Mesenchymal stem cell (in vitro differentiated cells and primary cell): Measurements from ENCODE around the gene ATP2B3.

Experiments used
- DNase-seq: peaks from one replicate; pipeline ENCODE4 v3.0.0-alpha.2; 2013
- H2AFZ ChIP-seq: one replicate; pipeline ENCODE4 v1.6.1; 2013; ENCODE audit warnings: low read depth, mild to moderate bottlenecking, control low read depth, inconsistent platforms, low read length, moderate library complexity
- H2AK5ac ChIP-seq: 2 replicates; pipeline ENCODE4 v1.6.1; 2013; ENCODE audit warnings: low read length, moderate library complexity, mild to moderate bottlenecking, inconsistent platforms; ENCODE audit not compliant: severe bottlenecking
- H2BK120ac ChIP-seq: one replicate; pipeline ENCODE4 v1.6.1; 2013; ENCODE audit warnings: low read depth, mild to moderate bottlenecking, inconsistent platforms, low read length, moderate library complexity
- H2BK12ac ChIP-seq, 2 experiments: one replicate each; pipeline ENCODE4 v1.6.1; 2013; ENCODE audit warnings: inconsistent platforms in 2 of 2, low read length in 2 of 2, mild to moderate bottlenecking in 2 of 2, moderate library complexity in 2 of 2, control low read depth in 1 of 2
- H2BK15ac ChIP-seq: one replicate; pipeline ENCODE4 v1.6.1; 2013; ENCODE audit warnings: mild to moderate bottlenecking, low read depth, inconsistent platforms; ENCODE audit not compliant: poor library complexity, severe bottlenecking
- H2BK5ac ChIP-seq: 2 replicates; pipeline ENCODE4 v1.6.1; 2013; ENCODE audit warnings: low read depth, mild to moderate bottlenecking, low read length, control low read depth, inconsistent platforms; ENCODE audit not compliant: poor library complexity, severe bottlenecking
- H3K14ac ChIP-seq, 2 experiments: one replicate each; pipeline ENCODE4 v1.6.1; 2013; ENCODE audit warnings: inconsistent platforms in 2 of 2, low read length in 2 of 2, control low read depth in 1 of 2, mild to moderate bottlenecking in 1 of 2, moderate library complexity in 1 of 2
- H3K18ac ChIP-seq, 2 experiments: one replicate each; pipeline ENCODE4 v1.6.1; 2013; ENCODE audit warnings: inconsistent platforms in 2 of 2, low read length in 2 of 2, control low read depth in 1 of 2, low read depth in 1 of 2, mild to moderate bottlenecking in 1 of 2
- H3K23ac ChIP-seq, 2 experiments: one replicate each; pipeline ENCODE4 v1.6.1; 2013; ENCODE audit warnings: inconsistent platforms in 2 of 2, low read length in 2 of 2, mild to moderate bottlenecking in 2 of 2, moderate library complexity in 2 of 2, control low read depth in 1 of 2
- H3K27ac ChIP-seq: 2 replicates; pipeline ENCODE4 v1.5.1; 2013; ENCODE audit warnings: mild to moderate bottlenecking, moderate library complexity, low read length, control low read depth, inconsistent platforms; ENCODE audit not compliant: poor library complexity, severe bottlenecking
- H3K27me3 ChIP-seq, 2 experiments: 2 replicates each; pipeline versions ENCODE4 v1.6.1 to v1.7.0; 2013; ENCODE audit warnings: low read length in 2 of 2, mild to moderate bottlenecking in 2 of 2, moderate library complexity in 2 of 2, control low read depth in 1 of 2, inconsistent platforms in 1 of 2; ENCODE audit not compliant: control insufficient read depth in 1 of 2, insufficient read depth in 1 of 2
- H3K36me3 ChIP-seq, 2 experiments: 2 replicates each; pipeline versions ENCODE4 v1.6.1 to v1.7.0; 2013; ENCODE audit warnings: low read length in 2 of 2, control low read depth in 1 of 2, inconsistent platforms in 1 of 2, low read depth in 1 of 2, mild to moderate bottlenecking in 1 of 2; ENCODE audit not compliant: insufficient read depth in 2 of 2, control insufficient read depth in 1 of 2
- H3K4ac ChIP-seq, 2 experiments: one replicate each; pipeline ENCODE4 v1.6.1; 2013; ENCODE audit warnings: inconsistent platforms in 2 of 2, low read length in 2 of 2, mild to moderate bottlenecking in 2 of 2, moderate library complexity in 2 of 2, control low read depth in 1 of 2, low read depth in 1 of 2
- H3K4me1 ChIP-seq: 2 replicates; pipeline ENCODE4 v1.6.1; 2013; ENCODE audit warnings: low read depth, low read length, control low read depth; ENCODE audit not compliant: control insufficient read depth, insufficient read depth
- H3K4me2 ChIP-seq: 2 replicates; pipeline ENCODE4 v1.6.1; 2013; ENCODE audit warnings: low read length, mild to moderate bottlenecking, inconsistent platforms; ENCODE audit not compliant: poor library complexity, severe bottlenecking
- H3K4me3 ChIP-seq, 2 experiments: 2 replicates each; pipeline versions ENCODE4 v1.5.1 to v1.7.0; 2013; ENCODE audit warnings: low read length in 2 of 2, mild to moderate bottlenecking in 2 of 2, control low read depth in 1 of 2, low read depth in 1 of 2; ENCODE audit not compliant: insufficient read depth in 1 of 2
- H3K79me1 ChIP-seq: replicated peaks from 2 replicates; pipeline ENCODE4 v1.6.1; 2013; ENCODE audit warnings: mild to moderate bottlenecking, control low read depth, low read length, inconsistent platforms; ENCODE audit not compliant: poor library complexity, severe bottlenecking
- H3K9ac ChIP-seq: 2 replicates; pipeline ENCODE4 v1.7.0; 2013; ENCODE audit warnings: mild to moderate bottlenecking, low read length, moderate library complexity
- H3K9me3 ChIP-seq: 2 replicates; pipeline ENCODE4 v1.7.0; 2013; ENCODE audit warnings: mild to moderate bottlenecking, low read length; ENCODE audit not compliant: control insufficient read depth
- H4K8ac ChIP-seq: one replicate; pipeline ENCODE4 v1.6.1; 2013; ENCODE audit warnings: inconsistent platforms, mild to moderate bottlenecking, low read length, moderate library complexity
- H4K91ac ChIP-seq: one replicate; pipeline ENCODE4 v1.6.1; 2013; ENCODE audit warnings: mild to moderate bottlenecking, low read length, inconsistent platforms
- WGBS: methylation state at CpG from one replicate; pipeline ENCODE4 v1.1.7; 2013; ENCODE audit warnings: mixed read lengths; 5-methylcytosine and 5-hydroxymethylcytosine counted together

ATP2B3 gene

DNA sequence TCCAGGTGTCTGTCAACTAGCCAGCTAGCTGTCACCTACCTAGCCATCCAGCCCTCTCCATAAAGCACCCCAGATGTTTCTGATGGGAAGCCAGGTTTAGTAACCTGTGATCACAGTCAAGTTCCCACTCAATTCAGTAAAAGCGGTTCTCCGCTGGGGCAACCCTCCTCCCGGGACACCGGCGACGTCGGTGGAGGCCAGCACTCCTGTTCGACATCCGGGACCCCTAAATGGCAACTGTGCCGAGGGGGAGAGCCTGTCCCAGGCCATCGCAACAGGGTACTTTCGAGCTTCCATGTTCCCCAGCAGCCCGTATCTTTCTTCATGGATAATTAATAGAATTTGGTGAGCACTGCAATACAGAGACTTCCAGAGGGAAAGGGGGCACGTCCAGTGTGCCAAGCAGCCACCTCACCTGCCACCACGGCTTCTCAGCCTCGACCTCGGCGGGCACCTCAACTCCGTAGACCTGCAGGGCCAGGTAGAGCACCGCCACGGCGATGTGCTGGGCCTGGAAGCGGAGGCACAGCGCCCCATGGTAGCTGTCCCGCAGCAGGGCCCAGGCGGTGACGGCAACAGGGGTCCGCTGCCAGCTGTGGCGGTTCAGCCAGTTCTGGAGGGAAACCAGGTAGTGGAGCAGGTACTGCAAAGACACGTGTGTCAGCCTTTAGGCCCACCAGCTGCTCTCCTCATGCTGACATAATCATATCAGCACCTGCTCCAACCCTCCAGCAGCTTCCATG is 74.8 kb downstream of the ATP2B3 start:
- no peak overlapping the region for H4K8ac ChIP-seq
- WGBS, result 99% methylated on average over 23 of the region's 30 CpGs
- no peak overlapping the region for H2BK12ac ChIP-seq
- no peak overlapping the region for H2AK5ac ChIP-seq
- H3K18ac ChIP-seq, result no peak overlapping the region
- H3K23ac ChIP-seq, result no peak overlapping the region
- peaks cover 34 to 78% of the 10 kb centered on the region in 2 experiments for H3K36me3 ChIP-seq
- H3K4me1 ChIP-seq, result peaks cover 4% of the 10 kb centered on the region
- H3K79me1 ChIP-seq, result peaks cover 17% of the 10 kb centered on the region
- no peak overlapping the region for H2BK5ac ChIP-seq
- H3K9me3 ChIP-seq, result no peaks in the 10 kb centered on the region
- no peak overlapping the region for H3K27ac ChIP-seq
- no peak overlapping the region for H3K4me3 ChIP-seq
- DNase-seq, result no peak
- H2AFZ ChIP-seq, result no peak overlapping the region
- H3K9ac ChIP-seq, result no peak overlapping the region
- peaks cover 0 to 30% of the 10 kb centered on the region in 2 experiments for H3K27me3 ChIP-seq
- no peak overlapping the region for H2BK15ac ChIP-seq
- no peak overlapping the region for H3K4ac ChIP-seq
- H3K14ac ChIP-seq, result no peak overlapping the region
- no peak overlapping the region for H4K91ac ChIP-seq
- no peak overlapping the region for H2BK120ac ChIP-seq
- H3K4me2 ChIP-seq, result no peak overlapping the region

DNA sequence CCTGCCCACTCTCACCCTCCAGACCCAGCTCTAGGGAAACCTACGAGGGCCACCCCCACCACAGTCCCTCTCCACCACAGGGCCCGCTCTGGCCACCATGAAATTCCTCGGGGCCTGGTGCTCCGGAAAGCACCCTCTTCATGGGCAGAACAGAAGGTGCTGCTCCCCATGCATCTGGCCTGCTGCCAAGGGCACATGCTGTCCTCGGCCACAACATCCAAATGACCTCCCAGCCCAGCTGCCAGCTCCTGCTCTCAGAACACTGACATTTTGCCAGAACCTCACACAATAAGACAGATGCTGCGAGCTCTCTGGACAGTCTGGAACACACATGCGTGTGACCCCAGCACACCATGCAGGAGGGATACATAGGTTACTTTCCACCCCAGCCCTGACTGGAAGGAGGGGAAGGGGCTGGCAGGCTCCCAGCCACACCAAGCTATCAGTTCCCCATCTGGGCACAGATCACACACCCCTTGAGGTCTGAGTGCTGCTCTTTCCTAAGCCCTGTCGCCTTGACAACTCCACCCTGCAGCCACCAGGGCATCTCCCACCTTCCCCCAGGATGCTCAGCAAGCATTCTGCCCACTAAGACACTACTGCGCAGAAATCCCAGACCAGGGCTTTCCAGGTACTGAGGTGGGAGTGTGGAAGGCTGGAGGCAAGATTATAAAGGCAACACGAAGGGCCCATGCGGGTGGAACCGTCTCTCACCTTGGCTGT is 75.7 kb downstream of the ATP2B3 start:
- no peak overlapping the region for H3K9ac ChIP-seq
- H3K79me1 ChIP-seq, result peaks cover 17% of the 10 kb centered on the region
- peaks cover 25 to 70% of the 10 kb centered on the region in 2 experiments for H3K36me3 ChIP-seq
- no peak overlapping the region for H4K8ac ChIP-seq
- DNase-seq, result no peak
- peaks cover 0 to 32% of the 10 kb centered on the region in 2 experiments for H3K27me3 ChIP-seq
- H3K14ac ChIP-seq, result no peak overlapping the region
- no peak overlapping the region for H2BK12ac ChIP-seq
- H3K18ac ChIP-seq, result no peak overlapping the region
- no peak overlapping the region for H2BK120ac ChIP-seq
- no peak overlapping the region for H2BK5ac ChIP-seq
- H2BK15ac ChIP-seq, result no peak overlapping the region
- no peaks in the 10 kb centered on the region for H3K9me3 ChIP-seq
- 91% methylated on average over 11 of the region's 12 CpGs for WGBS
- no peak overlapping the region for H2AFZ ChIP-seq
- no peak overlapping the region for H3K4ac ChIP-seq
- no peak overlapping the region for H2AK5ac ChIP-seq
- H3K4me3 ChIP-seq, result no peak overlapping the region
- H3K4me1 ChIP-seq, result peaks cover 4% of the 10 kb centered on the region
- no peak overlapping the region for H3K4me2 ChIP-seq
- H4K91ac ChIP-seq, result no peak overlapping the region
- no peak overlapping the region for H3K23ac ChIP-seq
- no peak overlapping the region for H3K27ac ChIP-seq

- Histone ChIP-seq H2AK5ac (no peak overlapping the region), H3K4ac (no peak overlapping the region), H4K8ac (no peak overlapping the region), H3K36me3 (peaks cover 25 to 63% of the 10 kb centered on the region in 2 experiments), H3K79me1 (peaks cover 17% of the 10 kb centered on the region), H2AFZ (no peak overlapping the region), H4K91ac (no peak overlapping the region), H3K14ac (no peak overlapping the region), H3K9ac (no peak overlapping the region), H3K9me3 (no peaks in the 10 kb centered on the region), H2BK120ac (no peak overlapping the region), H3K27ac (no peak overlapping the region), H3K4me1 (peaks cover 4% of the 10 kb centered on the region), H3K27me3 (peaks cover 0 to 32% of the 10 kb centered on the region in 2 experiments), H2BK15ac (no peak overlapping the region), H3K23ac (no peak overlapping the region), H3K4me2 (no peak overlapping the region), H2BK5ac (no peak overlapping the region), H3K18ac (no peak overlapping the region), H2BK12ac (no peak overlapping the region), H3K4me3 (no peak overlapping the region)
- DNase-seq, result no peak
- WGBS, result 93% methylated on average over 21 of the region's 22 CpGs
These were observed 76.5 kb downstream of the ATP2B3 start for GRCh38 chrX:153593811-153594500.

- Histone ChIP-seq H3K27ac (no peak overlapping the region), H2AFZ (no peak overlapping the region), H3K79me1 (peaks cover 17% of the 10 kb centered on the region), H3K4me1 (peaks cover 5% of the 10 kb centered on the region), H3K23ac (no peak overlapping the region), H4K8ac (no peak overlapping the region), H3K9ac (no peak overlapping the region), H3K27me3 (peaks cover 0 to 32% of the 10 kb centered on the region in 2 experiments), H2BK15ac (no peak overlapping the region), H3K14ac (no peak overlapping the region), H2AK5ac (no peak overlapping the region), H2BK120ac (no peak overlapping the region), H3K36me3 (peaks cover 25 to 53% of the 10 kb centered on the region in 2 experiments), H3K4me3 (no peak overlapping the region), H2BK5ac (no peak overlapping the region), H3K4me2 (no peak overlapping the region), H3K9me3 (no peaks in the 10 kb centered on the region), H3K4ac (no peak overlapping the region), H2BK12ac (no peak overlapping the region), H3K18ac (no peak overlapping the region), H4K91ac (no peak overlapping the region)
- WGBS, result 98% methylated on average over 11 of the region's 11 CpGs
- DNase-seq, result no peak
These were observed 77.9 kb downstream of the ATP2B3 start for GRCh38 chrX:153595387-153595786.
